IPS DF 6.9 (cell line): Measurements from ENCODE around the gene IAH1.

ENCODE experiments used
- DNase-seq: peaks from one replicate; pipeline ENCODE4 v3.0.0-alpha.2; 2013; ENCODE audit warnings: low read depth, low spot score
- H3K27ac ChIP-seq: one replicate; pipeline ENCODE4 v1.5.1; 2013; ENCODE audit warnings: low read length, control low read depth
- H3K27me3 ChIP-seq: 2 replicates; pipeline ENCODE4 v1.6.1; 2013; ENCODE audit warnings: mild to moderate bottlenecking, low read length; ENCODE audit not compliant: control insufficient read depth, insufficient read depth
- H3K36me3 ChIP-seq: 2 replicates; pipeline ENCODE4 v1.6.1; 2013; ENCODE audit warnings: low read length; ENCODE audit not compliant: control insufficient read depth, insufficient read depth
- H3K4me1 ChIP-seq: 2 replicates; pipeline ENCODE4 v1.6.1; 2013; ENCODE audit warnings: low read length; ENCODE audit not compliant: control insufficient read depth, insufficient read depth
- H3K4me3 ChIP-seq: 2 replicates; pipeline ENCODE4 v1.5.1; 2013; ENCODE audit warnings: mild to moderate bottlenecking, low read length
- H3K9me3 ChIP-seq: 2 replicates; pipeline ENCODE4 v1.6.1; 2013; ENCODE audit warnings: low read length, inconsistent platforms; ENCODE audit not compliant: control insufficient read depth, insufficient read depth
- WGBS: extraction: QIAGEN DNeasy Blood & Tissue Kit; methylation state at CpG from one replicate; pipeline ENCODE4 v1.1.7; 2013; ENCODE audit warnings: mixed read lengths, missing lambda C conversion rate; ENCODE audit not compliant: insufficient read length, insufficient coverage; 5-methylcytosine and 5-hydroxymethylcytosine counted together

IAH1 gene

DNA sequence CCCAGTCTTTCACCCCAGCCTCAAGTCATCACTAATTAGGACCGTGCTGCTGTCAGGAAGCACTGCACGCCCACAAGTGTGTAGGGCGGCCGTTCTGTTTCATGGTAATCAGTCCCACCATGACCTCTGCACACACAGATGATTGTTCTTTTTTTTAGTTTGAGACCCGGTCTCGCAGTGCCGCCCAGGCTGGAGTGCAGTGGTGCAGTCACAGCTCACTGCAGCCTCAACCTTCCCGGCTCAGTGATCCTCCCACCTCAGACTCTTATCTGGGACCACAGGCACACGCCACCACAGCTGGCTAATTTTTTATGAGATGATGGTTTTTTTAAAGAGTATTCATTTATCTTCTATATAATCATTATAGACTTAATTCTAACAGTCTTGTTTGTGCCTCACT lies 1.8 kb upstream of the IAH1 start:
- no peak overlapping the region for H3K27ac ChIP-seq
- H3K36me3 ChIP-seq = no peaks in the 10 kb centered on the region
- peaks cover 3% of the 10 kb centered on the region; the same call in 1 of the 2 replicates for H3K4me1 ChIP-seq
- no peaks in the 10 kb centered on the region for H3K9me3 ChIP-seq
- H3K27me3 ChIP-seq = no peaks in the 10 kb centered on the region
- H3K4me3 ChIP-seq = no peak overlapping the region
- no peak for DNase-seq
- WGBS = no CpG with 5 or more reads among the region's 9 CpGs

DNA sequence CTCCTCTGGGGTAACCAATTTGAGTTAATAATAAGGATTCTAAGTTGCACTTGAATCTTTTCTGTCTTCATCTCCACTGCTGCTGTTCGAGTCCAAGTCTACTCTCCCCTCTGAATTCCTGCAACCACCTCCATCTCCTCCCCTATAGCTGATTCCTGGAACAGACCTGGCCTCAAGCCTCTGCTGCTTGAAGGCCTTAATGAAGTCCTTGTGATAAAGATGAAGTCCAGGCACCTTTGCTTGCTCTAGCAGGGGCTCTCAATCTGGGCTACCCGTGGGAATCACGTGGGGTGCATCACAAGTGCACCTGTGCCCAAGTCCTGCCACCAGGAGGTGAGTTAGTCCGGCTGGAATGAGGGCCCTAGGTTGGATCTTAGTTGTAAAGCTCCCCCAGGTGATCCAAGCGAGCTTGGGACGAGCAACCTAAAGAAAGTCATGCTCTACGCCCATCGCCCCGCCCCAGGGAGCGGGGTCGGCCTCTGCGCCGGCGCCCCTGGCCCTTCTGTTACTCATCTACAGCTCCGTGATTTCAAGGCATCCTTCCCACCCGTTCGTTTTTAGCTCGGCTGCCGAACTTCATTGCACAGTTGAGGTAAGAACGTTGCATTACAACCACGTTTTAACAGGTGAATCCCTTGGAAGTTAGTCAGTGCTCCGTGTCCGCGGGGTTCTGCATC lies 905 bp upstream of the IAH1 start:
- Histone ChIP-seq H3K27ac (no peak overlapping the region), H3K9me3 (no peaks in the 10 kb centered on the region), H3K27me3 (no peaks in the 10 kb centered on the region), H3K4me3 (peak overlapping the region; percentile 70; the same call in 1 of the 2 replicates), H3K36me3 (no peaks in the 10 kb centered on the region), H3K4me1 (peaks cover 3% of the 10 kb centered on the region; the same call in 1 of the 2 replicates)
- DNase-seq = no peak
- WGBS = no CpG with 5 or more reads among the region's 24 CpGs

DNA sequence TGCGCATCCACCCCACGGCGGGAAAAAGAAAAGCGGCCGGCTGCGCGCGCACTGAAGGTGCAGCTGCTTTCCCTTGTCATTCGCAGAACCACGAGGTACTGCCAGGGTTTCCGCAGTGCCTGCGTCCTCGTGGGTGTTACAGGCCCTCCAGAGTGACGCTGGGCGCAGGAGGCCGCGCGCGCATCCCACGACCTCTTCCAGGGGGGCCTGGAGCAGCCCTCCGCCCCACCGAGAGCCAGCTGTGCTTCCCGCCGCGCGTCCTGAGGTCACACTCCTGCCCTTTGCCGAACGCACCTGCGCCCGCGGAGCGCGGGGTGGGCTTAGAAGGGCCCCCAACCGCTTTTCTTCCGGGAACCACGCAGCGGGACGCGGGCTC lies 378 bp upstream of the IAH1 start:
- Histone ChIP-seq H3K4me1 (peaks cover 3% of the 10 kb centered on the region; the same call in 1 of the 2 replicates), H3K27me3 (no peaks in the 10 kb centered on the region), H3K9me3 (no peaks in the 10 kb centered on the region), H3K27ac (no peak overlapping the region), H3K36me3 (no peaks in the 10 kb centered on the region), H3K4me3 (peak overlapping the region; percentile 70; the same call in 1 of the 2 replicates)
- no CpG with 5 or more reads among the region's 39 CpGs for WGBS
- DNase-seq = no peak

DNA sequence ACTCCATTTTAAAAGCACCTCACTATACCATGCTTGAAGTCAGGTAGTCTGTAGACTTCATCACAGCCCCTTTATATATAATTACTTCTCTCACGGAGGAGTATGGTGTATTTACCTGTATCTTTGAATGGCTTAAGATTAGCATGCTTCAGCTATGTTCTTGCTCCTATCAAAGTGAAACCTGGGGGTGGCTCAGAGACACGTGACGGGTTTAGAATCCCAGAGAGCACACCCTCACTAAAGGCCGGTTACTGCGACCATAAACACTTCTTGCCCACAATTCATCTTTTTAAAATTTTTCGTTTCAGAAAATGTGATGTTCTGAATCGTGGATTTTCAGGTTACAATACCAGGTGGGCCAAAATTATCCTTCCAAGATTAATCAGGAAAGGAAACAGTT lies 3.6 kb downstream of the IAH1 start:
- no peak for DNase-seq
- no peak overlapping the region for H3K27ac ChIP-seq
- H3K27me3 ChIP-seq = no peaks in the 10 kb centered on the region
- H3K36me3 ChIP-seq = no peaks in the 10 kb centered on the region
- peaks cover 3% of the 10 kb centered on the region; the same call in 1 of the 2 replicates for H3K4me1 ChIP-seq
- WGBS = no CpG with 5 or more reads among the region's 7 CpGs
- H3K4me3 ChIP-seq = no peak overlapping the region
- no peaks in the 10 kb centered on the region for H3K9me3 ChIP-seq

DNA sequence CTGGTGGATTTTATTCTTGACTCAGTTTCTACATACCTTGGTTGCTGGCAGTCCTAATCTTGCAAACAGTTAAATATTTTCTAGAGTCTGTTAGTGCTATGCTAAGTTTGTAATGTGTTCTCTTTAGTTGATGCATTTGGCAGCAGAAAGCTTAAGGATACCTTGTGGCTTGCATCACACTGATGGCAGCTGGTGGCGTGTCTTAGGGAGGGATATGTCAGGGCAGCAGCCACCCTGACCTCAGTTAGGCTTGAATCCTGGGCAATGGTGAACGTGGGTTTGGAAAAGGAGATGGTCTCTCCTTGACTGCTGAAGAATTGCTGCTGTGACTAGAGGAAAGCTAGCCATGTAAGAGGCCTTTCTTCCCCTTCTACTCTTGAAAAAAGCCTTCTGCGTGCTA lies 4.2 kb downstream of the IAH1 start:
- no peak overlapping the region for H3K4me3 ChIP-seq
- DNase-seq = no peak
- H3K9me3 ChIP-seq = no peaks in the 10 kb centered on the region
- WGBS = no CpG with 5 or more reads among the region's 3 CpGs
- peaks cover 3% of the 10 kb centered on the region; the same call in 1 of the 2 replicates for H3K4me1 ChIP-seq
- no peak overlapping the region for H3K27ac ChIP-seq
- H3K27me3 ChIP-seq = no peaks in the 10 kb centered on the region
- H3K36me3 ChIP-seq = no peaks in the 10 kb centered on the region

DNA sequence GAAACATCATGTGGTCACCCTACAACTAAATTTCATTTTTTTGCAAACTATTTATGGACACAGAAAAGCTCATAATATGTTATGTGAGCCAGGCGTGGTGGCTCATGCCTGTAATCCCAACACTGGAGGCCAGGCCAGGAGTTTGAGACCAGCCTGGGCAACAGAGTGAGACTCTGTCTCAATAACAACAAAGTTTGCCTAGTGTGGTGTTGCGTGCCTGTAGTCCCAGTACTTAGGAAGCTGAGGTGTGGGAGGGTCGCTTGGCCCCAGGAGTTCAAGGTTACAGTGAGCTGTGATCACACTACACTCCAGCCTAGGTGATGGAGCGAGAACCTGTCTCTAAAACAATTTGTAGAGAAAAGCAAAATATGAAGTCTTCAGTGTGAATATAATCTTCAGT lies 5.8 kb downstream of the IAH1 start:
- no peaks in the 10 kb centered on the region for H3K9me3 ChIP-seq
- peaks cover 2% of the 10 kb centered on the region; the same call in 1 of the 2 replicates for H3K36me3 ChIP-seq
- DNase-seq = no peak
- H3K4me3 ChIP-seq = no peak overlapping the region
- no CpG with 5 or more reads among the region's 4 CpGs for WGBS
- H3K27me3 ChIP-seq = no peaks in the 10 kb centered on the region
- H3K4me1 ChIP-seq = peaks cover under 1% of the 10 kb centered on the region; the same call in 1 of the 2 replicates
- H3K27ac ChIP-seq = no peak overlapping the region

DNA sequence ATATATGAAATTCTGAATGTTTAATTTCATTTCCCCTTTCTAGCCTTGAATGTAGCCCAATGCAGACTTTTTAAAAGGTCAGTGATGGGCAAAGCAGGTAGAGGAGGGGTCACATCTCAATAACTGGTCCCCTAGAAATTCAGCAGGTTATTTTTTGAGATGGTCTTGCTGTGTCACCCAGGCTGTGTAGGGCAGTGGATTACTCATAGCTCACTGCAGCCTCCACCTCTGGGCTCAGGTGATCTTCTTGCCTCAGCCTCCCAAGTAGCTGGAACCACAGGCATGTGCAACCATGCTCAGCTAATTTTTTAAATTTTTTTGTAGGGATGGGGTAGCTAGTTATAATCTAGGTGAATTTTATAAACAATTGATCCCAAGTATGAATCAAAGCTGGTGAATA lies 8.8 kb downstream of the IAH1 start:
- no peaks in the 10 kb centered on the region for H3K4me1 ChIP-seq
- DNase-seq = no peak
- no peak overlapping the region for H3K4me3 ChIP-seq
- no peak overlapping the region for H3K27ac ChIP-seq
- H3K36me3 ChIP-seq = peaks cover 2% of the 10 kb centered on the region; the same call in 1 of the 2 replicates
- H3K9me3 ChIP-seq = no peaks in the 10 kb centered on the region
- no peaks in the 10 kb centered on the region for H3K27me3 ChIP-seq

DNA sequence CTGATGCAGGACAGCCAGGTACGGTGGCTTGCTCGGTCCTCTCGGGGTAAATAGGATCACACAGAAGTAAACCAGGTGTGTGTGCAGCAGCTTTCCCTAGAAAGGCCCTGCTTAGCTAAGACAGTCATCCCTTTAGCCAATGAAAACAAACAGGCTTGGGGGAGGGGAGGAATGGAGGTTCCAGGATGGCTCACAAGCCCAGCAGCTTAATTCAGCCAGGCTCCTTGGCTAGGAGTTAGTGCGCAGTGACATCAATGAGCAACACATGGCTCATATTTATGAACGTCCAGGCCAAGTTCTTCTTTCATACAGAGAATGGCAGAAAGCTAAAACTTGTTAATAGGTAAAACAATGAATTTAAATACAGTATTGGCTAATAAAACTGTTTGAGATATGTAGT lies 10.2 kb downstream of the IAH1 start:
- Histone ChIP-seq H3K4me1 (no peaks in the 10 kb centered on the region), H3K27ac (no peak overlapping the region), H3K4me3 (no peak overlapping the region), H3K27me3 (no peaks in the 10 kb centered on the region), H3K9me3 (no peaks in the 10 kb centered on the region), H3K36me3 (peaks cover 2% of the 10 kb centered on the region; the same call in 1 of the 2 replicates)
- DNase-seq = no peak
- WGBS = no CpG with 5 or more reads among the region's 5 CpGs

DNA sequence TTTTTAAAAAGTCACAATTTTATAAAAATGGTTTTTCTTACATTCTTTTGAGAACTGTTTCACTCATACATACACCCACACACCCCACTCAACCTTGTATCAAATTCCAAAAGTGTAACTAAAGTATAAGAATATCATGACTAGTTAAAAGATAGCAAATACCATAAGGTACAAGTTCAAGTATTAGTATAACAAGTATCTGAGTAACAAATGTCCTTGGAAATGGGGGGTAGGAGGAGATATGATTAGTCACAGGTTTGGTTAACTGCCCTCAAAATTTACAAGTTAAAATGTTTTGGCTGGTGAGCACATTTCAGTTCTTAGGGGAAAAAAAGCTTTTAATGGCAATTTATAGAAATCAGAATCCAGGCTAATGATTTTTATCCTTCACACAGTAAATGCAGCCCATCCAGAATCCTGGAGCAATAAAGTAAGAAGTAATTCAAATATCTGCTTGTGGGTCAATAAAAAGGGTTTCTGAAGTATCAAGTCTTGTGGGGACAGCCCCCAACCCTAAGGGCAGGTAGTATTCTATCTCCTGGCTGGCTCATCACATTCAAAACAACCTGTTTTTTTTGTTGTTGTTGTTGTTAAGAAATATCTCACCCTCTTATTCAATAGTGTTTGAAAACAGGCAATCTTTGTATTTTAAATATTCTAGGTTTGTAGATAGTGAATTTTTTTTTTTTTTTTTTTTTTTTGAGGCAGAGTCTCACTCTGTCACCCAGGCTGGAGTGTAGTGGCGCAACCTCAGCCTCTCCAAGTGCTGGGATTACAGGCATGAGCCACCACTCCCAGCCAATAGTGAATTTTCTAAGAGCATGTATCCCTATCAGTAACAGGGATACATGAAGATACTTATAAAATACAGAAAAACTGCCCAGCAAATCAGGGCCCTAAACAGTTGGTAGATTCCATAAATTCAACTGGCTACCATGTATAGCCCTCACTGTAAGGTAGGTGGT lies 14.5 kb downstream of the IAH1 start:
- Histone ChIP-seq H3K4me1 (no peaks in the 10 kb centered on the region), H3K4me3 (no peak overlapping the region), H3K27me3 (no peaks in the 10 kb centered on the region), H3K27ac (no peak overlapping the region), H3K36me3 (peaks cover 11% of the 10 kb centered on the region), H3K9me3 (no peaks in the 10 kb centered on the region)
- DNase-seq = no peak
- no CpG with 5 or more reads among the region's 1 CpG for WGBS

DNA sequence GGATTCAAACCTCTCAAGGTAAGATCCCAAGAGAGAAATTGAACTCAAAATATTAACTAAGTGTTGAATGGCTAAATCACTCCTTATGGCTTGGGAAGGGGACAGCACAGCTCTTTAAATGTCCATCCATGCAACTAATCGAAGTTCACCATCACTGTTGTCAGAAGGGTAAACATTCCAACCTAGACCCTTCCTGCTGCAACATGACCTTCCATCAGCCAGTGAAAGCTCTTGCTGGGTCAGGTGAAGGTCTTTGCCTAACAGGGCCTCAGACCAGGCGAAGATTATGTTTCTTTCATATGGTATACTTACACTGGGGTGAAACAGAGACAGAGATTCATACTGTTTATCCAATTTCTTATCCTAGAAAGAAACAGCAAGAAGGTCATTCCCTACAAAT lies 16.4 kb downstream of the IAH1 start:
- no CpG with 5 or more reads among the region's 2 CpGs for WGBS
- Histone ChIP-seq H3K4me1 (no peaks in the 10 kb centered on the region), H3K27ac (no peak overlapping the region), H3K36me3 (peaks cover 9% of the 10 kb centered on the region), H3K9me3 (no peaks in the 10 kb centered on the region), H3K27me3 (no peaks in the 10 kb centered on the region), H3K4me3 (no peak overlapping the region)
- DNase-seq = no peak
